HepG2 (cell line): Measurements from ENCODE around the gene ACAT2. TPM values are rescaled to one million over a fixed set of nuclear protein-coding genes. Genes with fewer than 3 reads are reported as not detected.
A peak's percentile ranks its signal among the peaks of the same experiment; 100 is the strongest.

Experiments
- AKAP8 ChIP-seq: sonication (generic); formaldehyde crosslinking; IDR thresholded peaks from 2 replicates; pipeline ENCODE4 v1.5.1; 2020; ENCODE audit warnings: mild to moderate bottlenecking, missing genetic modification reagents
- CAMTA2 ChIP-seq: sonication (generic); formaldehyde crosslinking; IDR thresholded peaks from 2 replicates; pipeline ENCODE4 v1.4.0; 2020; ENCODE audit warnings: mild to moderate bottlenecking, missing genetic modification reagents, borderline replicate concordance
- FOXA3 ChIP-seq: IDR thresholded peaks from 2 replicates; pipeline ENCODE4 v1.6.1; 2016; ENCODE audit warnings: missing genetic modification reagents, missing compliant biosample characterization
- FOXC1 ChIP-seq: sonication (generic); formaldehyde crosslinking; IDR thresholded peaks from 2 replicates; pipeline ENCODE4 v1.8.0; 2022; ENCODE audit warnings: mild to moderate bottlenecking, missing genetic modification reagents, borderline replicate concordance
- GATAD1 ChIP-seq: IDR thresholded peaks from 2 replicates; pipeline ENCODE4 v1.6.1; 2016; ENCODE audit warnings: missing genetic modification reagents, missing compliant biosample characterization
- NKX3-1 ChIP-seq: sonication (generic); formaldehyde crosslinking; IDR thresholded peaks from 2 replicates; pipeline ENCODE4 v1.5.0; 2020; ENCODE audit warnings: missing genetic modification reagents
- PRPF4 ChIP-seq: fragments of 200-400 bp; formaldehyde crosslinking; IDR thresholded peaks from 2 replicates; pipeline ENCODE4 v1.6.1; 2016; ENCODE audit warnings: low read length, low read depth; ENCODE audit not compliant: poor library complexity, severe bottlenecking
- SCMH1 ChIP-seq: sonication (generic); formaldehyde crosslinking; IDR thresholded peaks from 2 replicates; pipeline ENCODE4 v1.9.0; 2021; ENCODE audit warnings: missing genetic modification reagents, mild to moderate bottlenecking, borderline replicate concordance
- SKI ChIP-seq: fragments of 450-650 bp; IDR thresholded peaks from one replicate; pipeline ENCODE4 v1.6.1; 2018; ENCODE audit warnings: mild to moderate bottlenecking; ENCODE audit not compliant: partially characterized antibody
- ZBTB34 ChIP-seq: sonication (generic); formaldehyde crosslinking; IDR thresholded peaks from 2 replicates; pipeline ENCODE4 v1.8.0; 2022; ENCODE audit warnings: mild to moderate bottlenecking, missing genetic modification reagents
- ZNF224 ChIP-seq: sonication (generic); formaldehyde crosslinking; IDR thresholded peaks from 2 replicates; pipeline ENCODE4 v1.5.0; 2020; ENCODE audit warnings: mild to moderate bottlenecking, missing genetic modification reagents
- ZNF232 ChIP-seq: sonication (generic); formaldehyde crosslinking; IDR thresholded peaks from 2 replicates; pipeline ENCODE4 v1.4.0; 2020; ENCODE audit warnings: missing genetic modification reagents, borderline replicate concordance
- ZNF383 ChIP-seq: sonication (generic); formaldehyde crosslinking; IDR thresholded peaks from 2 replicates; pipeline ENCODE4 v1.4.0; 2020; ENCODE audit warnings: missing genetic modification reagents, mild to moderate bottlenecking, borderline replicate concordance
- ZNF407 ChIP-seq: sonication (generic); formaldehyde crosslinking; IDR thresholded peaks from one replicate; pipeline ENCODE4 v1.5.1; 2020; ENCODE audit warnings: mild to moderate bottlenecking, missing genetic modification reagents; ENCODE audit errors: not compliant biosample characterization
- ZNF639 ChIP-seq: conservative IDR thresholded peaks from 2 replicates; pipeline ENCODE4 v1.6.1; 2018; ENCODE audit warnings: missing genetic modification reagents
- ZNF816 ChIP-seq: sonication (generic); formaldehyde crosslinking; IDR thresholded peaks from 2 replicates; pipeline ENCODE4 v1.8.0; 2022; ENCODE audit warnings: missing genetic modification reagents, mild to moderate bottlenecking, borderline replicate concordance
- ZSCAN9 ChIP-seq: IDR thresholded peaks from 2 replicates; pipeline ENCODE4 v1.6.1; 2016; ENCODE audit warnings: borderline replicate concordance
- polyA plus RNA-seq, 8 experiments: library from polyadenylated mRNA; depleted of rRNA in 3 of 8; stranded (reverse) in 7 of 8; unstranded in 1 of 8; fragments of >200 nt; fragmentation: Illumina TruSeq in 4 of 8; extraction: Trizol in 4 of 8; gene quantifications; 2 replicates each; pipeline versions ENCODE4 v1.2.1 to v1.2.3, GENCODE V29; 2011 to 2016; ENCODE audit warnings: low read depth in 4 of 8, missing spikeins in 1 of 8, mixed read lengths in 1 of 8; ENCODE audit not compliant: insufficient read depth in 1 of 8
- total RNA-seq, 5 experiments: library from RNA; depleted of rRNA; stranded (reverse); fragments of >200 nt; fragmentation: Illumina TruSeq; extraction: Trizol; gene quantifications; 2 replicates each; pipeline ENCODE4 v1.2.3, GENCODE V29; 2016; ENCODE audit warnings: low read depth in 1 of 5

ACAT2 gene
- total and polyA plus RNA-seq, 2 of the 13 experiments (the other 11 are each of a cell fraction or from before 2014, with no cell fraction given): 121 to 534 TPM

GRCh38 chr6:159761129-159761872 lies 544 bp upstream of the ACAT2 start (continued):
- 0 out of 2 replicates have a peak, but pooled peaks have one; percentile 16 for TF ChIP-seq FOXC1 (CRISPR knock-in tag)
- TF ChIP-seq CAMTA2 (CRISPR knock-in tag): no peak
- TF ChIP-seq ZNF816 (CRISPR knock-in tag): 0 out of 2 replicates have a peak, but pooled peaks have one; percentile 90
- no peak for TF ChIP-seq PRPF4
- 0 out of 2 replicates have a peak, but pooled peaks have one; percentile 18 for TF ChIP-seq ZBTB34 (CRISPR knock-in tag)
- TF ChIP-seq ZNF232: 0 out of 2 replicates have a peak, but pooled peaks have one; percentile 51
- TF ChIP-seq FOXA3 (CRISPR knock-in tag): no peak; the same call in 1 of the 2 replicates
- TF ChIP-seq ZSCAN9: no peak
- no peak for TF ChIP-seq ZNF224 (CRISPR knock-in tag)
- TF ChIP-seq GATAD1 (CRISPR knock-in tag): no peak
- no peak for TF ChIP-seq ZNF407 (CRISPR knock-in tag)
- TF ChIP-seq NKX3-1 (CRISPR knock-in tag): peak; percentile 19; the same call in 1 of the 2 replicates
- no peak for TF ChIP-seq SCMH1 (CRISPR knock-in tag)
- TF ChIP-seq ZNF383 (CRISPR knock-in tag): no peak
- TF ChIP-seq SKI: no peak
- no peak for TF ChIP-seq AKAP8 (CRISPR knock-in tag)
- TF ChIP-seq ZNF639 (CRISPR knock-in tag): peak; percentile 0; the same call in 1 of the 2 replicates
